ENCODE measurements around the gene PTPRN.

PTPRN gene

DNA sequence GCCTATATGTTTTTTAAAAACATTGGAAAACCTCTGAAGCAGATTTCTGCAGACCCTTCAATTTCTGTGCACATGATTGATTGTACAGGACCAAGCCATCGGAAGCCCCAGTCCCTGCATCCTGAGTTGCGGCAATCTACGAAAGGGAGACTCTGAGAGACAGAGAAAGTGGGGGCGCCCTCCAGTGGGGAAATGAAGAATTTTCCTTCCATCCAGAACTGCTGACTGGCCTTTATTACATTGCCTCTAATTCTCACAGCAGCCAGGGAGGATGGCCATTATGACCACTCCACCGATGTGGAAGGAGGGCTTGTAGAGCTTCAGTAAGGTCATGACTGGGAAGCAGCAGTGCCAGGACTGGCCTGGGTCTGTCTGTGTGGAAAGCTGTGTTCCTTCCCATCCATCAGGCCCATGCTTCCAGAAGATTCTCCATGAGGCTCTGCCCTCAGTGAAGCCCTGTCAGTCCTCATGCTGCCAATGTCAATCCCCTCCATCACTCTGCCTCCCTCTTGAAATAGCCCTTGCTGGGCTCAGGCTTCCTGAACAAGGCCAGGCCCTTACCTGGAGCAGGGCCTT lies 43.3 kb upstream of the PTPRN start:
- no peak overlapping the region for H3K27ac ChIP-seq
- no peak overlapping the region for H3K4me3 ChIP-seq (ENCODE audit: low read depth in 1 of 2, low read length in 1 of 2)
- peaks cover 90% of the 10 kb centered on the region for H3K27me3 ChIP-seq
- H3K9me3 ChIP-seq: no peaks in the 10 kb centered on the region
- no peaks in the 10 kb centered on the region for H3K4me1 ChIP-seq (ENCODE audit: control insufficient read depth in 1 of 2, insufficient read depth in 1 of 2, low read depth in 1 of 2, low read length in 1 of 2)
- peak; percentile 38 for TF ChIP-seq CTCF (IDR thresholded peaks at IDR 0.05)
- H3K36me3 ChIP-seq: no peaks in the 10 kb centered on the region

- Histone ChIP-seq H3K36me3 (no peaks in the 10 kb centered on the region), H3K4me1 (ENCODE audit: control insufficient read depth in 1 of 2, insufficient read depth in 1 of 2, low read depth in 1 of 2, low read length in 1 of 2) (no peaks in the 10 kb centered on the region), H3K27me3 (peaks cover 87% of the 10 kb centered on the region), H3K9me3 (no peaks in the 10 kb centered on the region), H3K4me3 (ENCODE audit: low read depth in 1 of 2, low read length in 1 of 2) (no peak overlapping the region), H3K27ac (no peak overlapping the region)
- TF ChIP-seq CTCF (IDR thresholded peaks at IDR 0.05): no peak
Measured at GRCh38 chr2:219350710-219351221, 41.6 kb upstream of the PTPRN start.

DNA sequence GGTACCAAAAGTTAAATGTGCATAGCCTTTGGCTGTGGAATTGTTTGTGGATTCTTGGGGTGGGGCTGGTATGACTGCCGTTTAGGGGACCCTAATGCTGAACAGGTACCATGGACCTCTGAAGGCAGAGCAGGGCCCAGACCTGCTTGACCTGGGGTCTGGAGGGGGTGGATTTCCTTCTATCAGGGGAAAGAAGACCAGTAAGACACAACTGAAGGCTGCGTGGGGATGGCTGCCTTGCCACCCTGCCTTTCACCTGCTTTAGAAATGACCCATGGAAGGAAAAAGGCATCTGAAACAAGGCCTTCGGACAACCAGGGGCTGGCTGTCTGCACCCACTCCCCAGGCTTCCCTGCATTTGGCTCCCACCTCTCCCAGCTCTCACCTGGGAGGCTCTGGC lies 41.0 kb upstream of the PTPRN start:
- TF ChIP-seq CTCF (IDR thresholded peaks at IDR 0.05): no peak
- no peak overlapping the region for H3K27ac ChIP-seq
- H3K36me3 ChIP-seq: no peaks in the 10 kb centered on the region
- peaks cover 87% of the 10 kb centered on the region for H3K27me3 ChIP-seq
- H3K9me3 ChIP-seq: no peaks in the 10 kb centered on the region
- no peaks in the 10 kb centered on the region for H3K4me1 ChIP-seq (ENCODE audit: control insufficient read depth in 1 of 2, insufficient read depth in 1 of 2, low read depth in 1 of 2, low read length in 1 of 2)
- no peak overlapping the region for H3K4me3 ChIP-seq (ENCODE audit: low read depth in 1 of 2, low read length in 1 of 2)

DNA sequence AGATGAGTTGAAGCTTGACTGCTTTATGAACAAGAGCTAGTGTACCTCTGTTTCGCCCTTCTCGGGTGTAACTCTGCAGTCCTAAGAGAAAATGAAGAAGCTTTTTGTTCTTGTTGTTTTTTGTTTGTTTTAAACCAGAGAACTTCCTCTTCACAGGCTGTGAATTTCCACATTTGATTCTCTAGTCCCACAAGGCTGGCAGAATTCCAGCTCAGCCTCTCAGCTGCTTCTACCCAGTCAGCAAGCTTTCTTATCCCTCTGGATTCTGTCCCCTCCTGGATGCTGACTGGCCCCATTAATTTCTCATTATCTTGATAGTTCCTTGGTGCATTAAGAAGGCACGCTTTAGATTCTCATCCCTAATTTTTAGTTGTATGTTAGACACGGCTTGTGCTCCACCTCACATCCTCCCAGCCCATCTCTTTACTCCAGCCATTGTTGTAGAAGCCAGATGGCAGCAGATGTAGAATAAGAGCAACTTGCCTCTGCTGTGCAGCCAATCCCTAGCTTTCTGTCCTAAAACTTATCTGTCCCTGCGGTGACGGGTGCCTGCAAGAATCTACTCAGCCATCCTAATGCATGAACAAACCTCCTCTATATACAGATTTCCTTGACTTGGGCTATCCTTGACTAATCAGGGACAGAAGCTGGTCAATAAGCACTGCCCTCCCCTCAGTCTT lies 35.7 kb upstream of the PTPRN start:
- no peaks in the 10 kb centered on the region for H3K36me3 ChIP-seq

GRCh38 chr2:219335373-219335786 lies 26.2 kb upstream of the PTPRN start:
- H3K36me3 ChIP-seq: no peaks in the 10 kb centered on the region
- H3K9me3 ChIP-seq: no peaks in the 10 kb centered on the region
- H3K27me3 ChIP-seq: peaks cover 99% of the 10 kb centered on the region
- no peaks in the 10 kb centered on the region for H3K4me1 ChIP-seq (ENCODE audit: control insufficient read depth in 1 of 2, insufficient read depth in 1 of 2, low read depth in 1 of 2, low read length in 1 of 2)
- no peak overlapping the region for H3K4me3 ChIP-seq (ENCODE audit: low read depth in 1 of 2, low read length in 1 of 2)
- no peak for TF ChIP-seq CTCF (IDR thresholded peaks at IDR 0.05)
- H3K27ac ChIP-seq: no peak overlapping the region

More for the DNA sequence above, 35.7 kb upstream of the PTPRN start:
- no peak for TF ChIP-seq CTCF (IDR thresholded peaks at IDR 0.05)
- Histone ChIP-seq H3K27me3 (peaks cover 82% of the 10 kb centered on the region), H3K4me3 (ENCODE audit: low read depth in 1 of 2, low read length in 1 of 2) (no peak overlapping the region), H3K9me3 (no peaks in the 10 kb centered on the region), H3K4me1 (ENCODE audit: control insufficient read depth in 1 of 2, insufficient read depth in 1 of 2, low read depth in 1 of 2, low read length in 1 of 2) (no peaks in the 10 kb centered on the region), H3K27ac (no peak overlapping the region)
